WERI-Rb-1 (cell line): ENCODE measurements around the gene SRRD.

Experiments used
- DNase-seq: peaks from one replicate; pipeline ENCODE4 v3.0.0-alpha.2; 2020
- H3K27ac ChIP-seq: fragments of 250-450 bp; sonication (Bioruptor Pico); 2 replicates; pipeline ENCODE4 v1.5.1; 2020; ENCODE audit warnings: mild to moderate bottlenecking, moderate library complexity
- H3K27me3 ChIP-seq: fragments of 250-450 bp; sonication (Bioruptor Pico); 2 replicates; pipeline ENCODE4 v1.5.1; 2021; ENCODE audit warnings: mild to moderate bottlenecking, low read depth, moderate library complexity; ENCODE audit not compliant: insufficient read depth, severe bottlenecking
- H3K36me3 ChIP-seq: fragments of 250-450 bp; sonication (Bioruptor Pico); 2 replicates; pipeline ENCODE4 v1.5.1; 2020; ENCODE audit warnings: mild to moderate bottlenecking, moderate library complexity
- H3K4me3 ChIP-seq: 2 replicates; pipeline ENCODE4 v1.5.1; 2011; ENCODE audit warnings: low read depth, mild to moderate bottlenecking, control low read depth, low read length
- H3K9me3 ChIP-seq: fragments of 250-450 bp; sonication (Bioruptor Pico); 2 replicates; pipeline ENCODE4 v1.5.1; 2021; ENCODE audit warnings: mild to moderate bottlenecking, moderate library complexity; ENCODE audit not compliant: severe bottlenecking
- CTCF ChIP-seq: IDR thresholded peaks from 2 replicates; pipeline ENCODE4 v1.5.1; 2011; ENCODE audit warnings: low read depth, mild to moderate bottlenecking, control low read depth, inconsistent platforms, low read length

SRRD gene

GRCh38 chr22:26513838-26514237, 30.2 kb downstream of the SRRD start:
- no peak for TF ChIP-seq CTCF
- Histone ChIP-seq H3K27me3 (no peaks in the 10 kb centered on the region), H3K36me3 (peaks cover 13% of the 10 kb centered on the region), H3K27ac (no peak overlapping the region), H3K9me3 (no peaks in the 10 kb centered on the region), H3K4me3 (no peak overlapping the region)
- DNase-seq: no peak

- H3K27ac ChIP-seq: no peak overlapping the region
- no peak for TF ChIP-seq CTCF
- no peaks in the 10 kb centered on the region for H3K9me3 ChIP-seq
- no peak overlapping the region for H3K4me3 ChIP-seq
- no peak for DNase-seq
- H3K27me3 ChIP-seq: no peaks in the 10 kb centered on the region
- H3K36me3 ChIP-seq: peaks cover 6% of the 10 kb centered on the region
Observed at GRCh38 chr22:26514419-26515161, 30.9 kb downstream of the SRRD start.

GRCh38 chr22:26515931-26516330, 32.3 kb downstream of the SRRD start:
- H3K9me3 ChIP-seq: no peaks in the 10 kb centered on the region
- no peaks in the 10 kb centered on the region for H3K36me3 ChIP-seq
- TF ChIP-seq CTCF: no peak
- no peak overlapping the region for H3K27ac ChIP-seq
- no peaks in the 10 kb centered on the region for H3K27me3 ChIP-seq
- no peak for DNase-seq
- H3K4me3 ChIP-seq: no peak overlapping the region

GRCh38 chr22:26516503-26516902, 32.8 kb downstream of the SRRD start:
- no peaks in the 10 kb centered on the region for H3K36me3 ChIP-seq
- no peak for DNase-seq
- H3K27me3 ChIP-seq: no peaks in the 10 kb centered on the region
- no peak overlapping the region for H3K27ac ChIP-seq
- no peak overlapping the region for H3K4me3 ChIP-seq
- TF ChIP-seq CTCF: no peak
- H3K9me3 ChIP-seq: no peaks in the 10 kb centered on the region

- no peaks in the 10 kb centered on the region for H3K27me3 ChIP-seq
- no peak for TF ChIP-seq CTCF
- no peaks in the 10 kb centered on the region for H3K36me3 ChIP-seq
- DNase-seq: no peak
- no peak overlapping the region for H3K27ac ChIP-seq
- H3K4me3 ChIP-seq: no peak overlapping the region
- no peaks in the 10 kb centered on the region for H3K9me3 ChIP-seq
Observed at GRCh38 chr22:26517429-26517828, 33.8 kb downstream of the SRRD start.

GRCh38 chr22:26522012-26522411, 38.3 kb downstream of the SRRD start:
- Histone ChIP-seq H3K36me3 (no peaks in the 10 kb centered on the region; the same call in 1 of the 2 replicates), H3K27ac (no peak overlapping the region), H3K27me3 (no peaks in the 10 kb centered on the region), H3K4me3 (no peak overlapping the region), H3K9me3 (no peaks in the 10 kb centered on the region)
- DNase-seq: no peak
- TF ChIP-seq CTCF: no peak
